ENCODE results near the gene ZNF543.
"Not testable (repeated sequence)": the region's sequence is repeated elsewhere in the genome, so short reads cannot be mapped to it uniquely, and the experiment has no call there.

Gene ZNF543

DNA sequence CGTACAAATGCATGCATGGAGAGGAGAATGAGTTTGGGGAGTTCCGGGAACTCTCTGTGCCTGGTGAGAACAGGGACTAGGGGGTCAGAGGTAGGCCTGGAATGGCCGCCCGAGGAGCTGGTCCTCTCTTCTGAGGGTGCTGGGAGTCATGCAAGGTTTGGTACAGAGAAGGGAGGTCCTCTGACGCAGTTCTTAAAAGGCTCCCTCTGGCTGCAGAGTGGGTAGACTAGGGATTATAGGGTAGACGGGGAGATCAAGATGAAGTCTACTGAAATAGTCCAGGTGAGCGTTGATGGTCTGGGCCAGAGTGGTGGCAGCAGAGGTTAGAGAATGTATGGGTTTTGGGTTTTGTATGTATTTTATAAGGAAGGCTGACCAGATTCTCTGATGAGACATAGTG is 31.6 kb downstream of the ZNF543 start:
- peaks cover 33 to 40% of the 10 kb centered on the region in 2 donors for H3K36me3 ChIP-seq (ENCODE audit: control insufficient read depth in 2 of 2, insufficient read depth in 2 of 2, low read length in 2 of 2)
- H3K4me1 ChIP-seq (ENCODE audit: control insufficient read depth, insufficient read depth, low read length) = peaks cover 24% of the 10 kb centered on the region
- peaks cover 12 to 17% of the 10 kb centered on the region in 2 donors for H3K9me3 ChIP-seq (ENCODE audit: control insufficient read depth in 2 of 2, low read length in 2 of 2)
- H3K9ac ChIP-seq (ENCODE audit: low read length in 2 of 2) = peak overlapping the region; percentile 92 to 98
- H3K27me3 ChIP-seq (ENCODE audit: control insufficient read depth in 1 of 2, insufficient read depth in 2 of 2, low read length in 2 of 2) = no peaks in the 10 kb centered on the region
- peak overlapping the region; percentile 96 to 100 for H3K4me3 ChIP-seq (ENCODE audit: low read length in 2 of 2)
- no peak overlapping the region for H3K27ac ChIP-seq (ENCODE audit: low read length)

DNA sequence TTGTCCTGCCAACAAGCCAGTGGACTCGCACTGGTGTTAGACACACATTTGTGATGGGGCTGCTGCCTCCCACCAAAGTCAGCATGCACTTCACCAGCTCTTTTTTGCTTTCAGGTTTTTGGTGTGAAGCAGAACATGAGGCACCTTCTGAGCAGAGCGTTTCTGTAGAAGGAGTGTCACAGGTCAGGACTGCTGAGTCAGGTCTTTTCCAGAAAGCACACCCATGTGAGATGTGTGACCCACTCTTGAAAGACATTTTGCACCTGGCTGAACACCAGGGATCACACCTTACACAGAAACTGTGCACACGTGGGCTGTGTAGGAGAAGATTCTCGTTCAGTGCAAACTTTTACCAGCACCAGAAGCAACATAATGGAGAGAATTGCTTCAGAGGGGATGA is 35.6 kb downstream of the ZNF543 start:
- H3K27ac ChIP-seq (ENCODE audit: low read length) = no peak overlapping the region
- no peaks in the 10 kb centered on the region for H3K27me3 ChIP-seq (ENCODE audit: control insufficient read depth in 1 of 2, insufficient read depth in 2 of 2, low read length in 2 of 2)
- peaks cover 50 to 62% of the 10 kb centered on the region in 2 donors for H3K36me3 ChIP-seq (ENCODE audit: control insufficient read depth in 2 of 2, insufficient read depth in 2 of 2, low read length in 2 of 2)
- H3K9me3 ChIP-seq (ENCODE audit: control insufficient read depth in 2 of 2, low read length in 2 of 2) = peaks cover 25 to 39% of the 10 kb centered on the region in 2 donors
- no peak overlapping the region for H3K4me3 ChIP-seq (ENCODE audit: low read length in 2 of 2)
- peaks cover 20% of the 10 kb centered on the region for H3K4me1 ChIP-seq (ENCODE audit: control insufficient read depth, insufficient read depth, low read length)
- H3K9ac ChIP-seq (ENCODE audit: low read length in 2 of 2) = no peak overlapping the region

DNA sequence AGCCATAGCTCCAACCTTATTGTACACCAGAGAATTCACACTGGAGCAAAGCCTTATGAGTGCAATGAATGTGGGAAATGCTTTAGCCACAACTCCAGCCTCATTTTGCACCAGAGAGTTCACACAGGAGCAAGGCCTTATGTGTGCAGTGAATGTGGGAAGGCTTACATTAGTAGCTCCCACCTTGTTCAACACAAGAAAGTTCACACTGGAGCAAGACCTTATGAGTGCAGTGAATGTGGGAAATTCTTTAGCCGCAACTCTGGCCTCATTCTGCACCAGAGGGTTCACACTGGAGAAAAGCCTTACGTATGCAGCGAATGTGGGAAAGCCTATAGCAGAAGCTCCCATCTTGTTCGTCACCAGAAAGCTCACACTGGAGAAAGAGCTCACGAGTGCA is 37.1 kb downstream of the ZNF543 start:
- Histone ChIP-seq H3K4me1 (ENCODE audit: control insufficient read depth, insufficient read depth, low read length) (peaks cover 10% of the 10 kb centered on the region), H3K36me3 (ENCODE audit: control insufficient read depth in 2 of 2, insufficient read depth in 2 of 2, low read length in 2 of 2) (peaks cover 50 to 62% of the 10 kb centered on the region in 2 donors), H3K9me3 (ENCODE audit: control insufficient read depth in 2 of 2, low read length in 2 of 2) (peaks cover 25 to 39% of the 10 kb centered on the region in 2 donors), H3K27me3 (ENCODE audit: control insufficient read depth in 1 of 2, insufficient read depth in 2 of 2, low read length in 2 of 2) (no peaks in the 10 kb centered on the region), H3K27ac (ENCODE audit: low read length) (no peak overlapping the region), H3K4me3 (ENCODE audit: low read length in 2 of 2) (no peak overlapping the region), H3K9ac (ENCODE audit: low read length in 2 of 2) (no peak overlapping the region)

DNA sequence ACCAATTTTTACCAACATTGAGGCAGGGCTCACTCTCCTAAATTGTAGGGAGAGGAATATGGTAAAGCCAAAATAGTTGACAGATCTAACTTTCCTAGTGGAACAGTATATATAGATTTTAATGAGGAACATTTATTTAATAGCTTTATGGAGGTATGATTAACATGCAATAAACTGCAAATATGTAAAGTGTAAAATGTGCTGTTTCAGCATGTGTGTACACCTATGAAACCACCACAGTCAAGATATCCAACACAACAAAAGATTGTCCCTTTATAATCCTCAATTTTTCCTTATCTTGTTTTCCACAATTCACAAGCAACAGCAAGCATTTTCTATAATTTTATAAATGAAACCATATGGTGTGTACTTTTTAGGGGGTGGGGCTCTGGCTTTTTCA is 39.0 kb downstream of the ZNF543 start:
- Histone ChIP-seq H3K9me3 (ENCODE audit: control insufficient read depth in 2 of 2, low read length in 2 of 2) (peaks cover 17 to 37% of the 10 kb centered on the region in 2 donors), H3K9ac (ENCODE audit: low read length in 2 of 2) (no peak overlapping the region), H3K36me3 (ENCODE audit: control insufficient read depth in 2 of 2, insufficient read depth in 2 of 2, low read length in 2 of 2) (peaks cover 43 to 48% of the 10 kb centered on the region in 2 donors), H3K4me3 (ENCODE audit: low read length in 2 of 2) (no peak overlapping the region), H3K27ac (ENCODE audit: low read length) (no peak overlapping the region), H3K27me3 (ENCODE audit: control insufficient read depth in 1 of 2, insufficient read depth in 2 of 2, low read length in 2 of 2) (no peaks in the 10 kb centered on the region), H3K4me1 (ENCODE audit: control insufficient read depth, insufficient read depth, low read length) (peaks cover 5% of the 10 kb centered on the region)

DNA sequence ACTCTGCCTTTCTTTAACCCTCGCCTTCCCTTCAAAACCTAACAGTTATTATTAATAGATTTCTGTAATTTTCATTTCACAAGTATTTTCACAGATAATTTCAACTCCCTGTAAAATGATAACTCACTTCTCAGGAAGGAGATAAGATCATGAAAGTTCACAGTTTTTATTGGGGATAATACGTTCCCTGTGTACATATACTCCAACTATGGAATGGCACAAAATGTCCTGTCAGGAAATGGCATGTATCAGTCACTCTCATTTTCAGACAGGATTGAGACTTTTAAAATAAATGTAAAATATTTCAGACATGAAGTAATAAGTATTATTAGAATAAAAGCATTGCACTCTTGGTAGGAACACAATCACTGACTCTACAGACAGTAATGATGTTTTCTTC is 42.1 kb downstream of the ZNF543 start:
- H3K9me3 ChIP-seq (ENCODE audit: control insufficient read depth in 2 of 2, low read length in 2 of 2) = peaks cover 13 to 16% of the 10 kb centered on the region in 2 donors
- H3K4me3 ChIP-seq (ENCODE audit: low read length in 2 of 2) = peak overlapping the region; percentile 85 to 88
- H3K27ac ChIP-seq (ENCODE audit: low read length) = peak overlapping the region; percentile 92
- peaks cover 9% of the 10 kb centered on the region for H3K4me1 ChIP-seq (ENCODE audit: control insufficient read depth, insufficient read depth, low read length)
- H3K27me3 ChIP-seq (ENCODE audit: control insufficient read depth in 1 of 2, insufficient read depth in 2 of 2, low read length in 2 of 2) = no peaks in the 10 kb centered on the region
- peak overlapping the region; percentile 77 to 88 for H3K9ac ChIP-seq (ENCODE audit: low read length in 2 of 2)
- peaks cover 11 to 16% of the 10 kb centered on the region in 2 donors for H3K36me3 ChIP-seq (ENCODE audit: control insufficient read depth in 2 of 2, insufficient read depth in 2 of 2, low read length in 2 of 2)

DNA sequence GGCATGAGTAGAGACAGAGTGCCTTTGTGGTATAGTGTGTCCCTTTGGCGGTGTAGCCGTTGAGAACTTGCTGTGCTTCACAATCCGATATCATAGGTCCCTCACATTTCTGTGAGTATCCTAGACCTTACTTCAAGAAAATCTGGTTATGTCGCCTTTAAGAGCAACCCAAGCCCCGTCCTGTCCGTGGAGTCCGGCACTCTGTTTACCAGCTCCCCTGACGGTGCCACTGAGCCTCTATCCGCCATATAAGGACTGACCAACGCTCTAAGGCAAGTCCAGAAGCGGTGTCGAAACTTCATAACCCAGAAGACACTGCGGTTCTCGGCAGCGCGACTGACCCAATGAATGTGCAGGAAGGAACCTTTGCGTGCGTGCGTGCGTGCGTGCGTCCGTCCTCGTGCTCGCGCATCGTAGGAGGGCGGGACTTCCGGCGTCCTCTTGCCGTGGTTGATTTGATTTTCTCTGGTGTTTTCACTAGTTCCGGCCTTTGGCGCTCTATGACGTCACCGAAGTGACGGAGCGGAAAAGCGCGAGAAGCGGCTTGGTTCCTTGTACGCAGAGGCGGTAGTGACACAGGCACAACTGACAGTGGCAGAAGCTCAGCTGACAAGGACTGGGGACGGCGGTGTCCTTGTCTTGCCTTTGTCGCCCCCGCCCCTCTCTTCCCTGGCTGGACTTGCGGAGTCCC is 42.9 kb downstream of the ZNF543 start, which contains the start of the genes TRAPPC2B and ZNF547:
Gene TRAPPC2B, plus strand, starts transcription at position 555 of the 691 bp plus-strand sequence. CDS start 1,283 bp downstream, outside the sequence.
Gene ZNF547, plus strand, starts transcription at position 555 of the 691 bp plus-strand sequence. CDS start 5,005 bp downstream, outside the sequence.
- peaks cover 8 to 9% of the 10 kb centered on the region in 2 donors for H3K9me3 ChIP-seq (ENCODE audit: control insufficient read depth in 2 of 2, low read length in 2 of 2)
- peaks cover 7 to 9% of the 10 kb centered on the region in 2 donors for H3K36me3 ChIP-seq (ENCODE audit: control insufficient read depth in 2 of 2, insufficient read depth in 2 of 2, low read length in 2 of 2)
- peak within 1 kb of the TSS; percentile 85 to 88 for H3K4me3 ChIP-seq (ENCODE audit: low read length in 2 of 2)
- no peaks in the 10 kb centered on the region for H3K27me3 ChIP-seq (ENCODE audit: control insufficient read depth in 1 of 2, insufficient read depth in 2 of 2, low read length in 2 of 2)
- peak within 1 kb of the TSS; percentile 77 to 88 for H3K9ac ChIP-seq (ENCODE audit: low read length in 2 of 2)
- peaks cover 9% of the 10 kb centered on the region for H3K4me1 ChIP-seq (ENCODE audit: control insufficient read depth, insufficient read depth, low read length)
- H3K27ac ChIP-seq (ENCODE audit: low read length) = peak within 1 kb of the TSS; percentile 92

DNA sequence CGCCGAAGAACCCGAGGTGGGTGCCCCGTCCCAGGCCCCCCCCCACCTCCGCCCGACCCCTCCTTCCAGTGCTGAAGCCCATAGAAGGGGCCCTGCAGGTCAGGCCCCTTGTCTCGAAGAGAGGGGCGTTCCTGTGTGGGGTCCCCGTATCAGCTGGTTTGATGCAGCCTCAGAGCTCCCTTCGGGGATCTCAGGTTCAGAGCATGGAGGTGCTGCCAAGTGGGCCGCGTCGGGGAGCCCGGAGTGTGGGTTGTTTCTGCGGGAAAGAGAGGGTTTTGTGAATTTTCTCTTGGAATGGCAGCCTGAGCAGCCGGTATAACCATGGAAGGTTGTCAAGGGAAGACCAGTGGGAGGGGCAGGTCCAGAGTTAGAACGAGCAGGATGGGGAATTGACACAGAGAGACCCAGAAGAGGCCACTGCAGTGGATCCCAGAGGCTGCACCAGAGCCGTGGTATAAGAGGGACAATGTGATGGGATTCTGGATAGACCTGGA is 43.5 kb downstream of the ZNF543 start:
- Histone ChIP-seq H3K9ac (ENCODE audit: low read length in 2 of 2) (peak overlapping the region; percentile 71 to 86), H3K36me3 (ENCODE audit: control insufficient read depth in 2 of 2, insufficient read depth in 2 of 2, low read length in 2 of 2) (peaks cover 2 to 5% of the 10 kb centered on the region in 2 donors), H3K4me1 (ENCODE audit: control insufficient read depth, insufficient read depth, low read length) (peaks cover 9% of the 10 kb centered on the region), H3K4me3 (ENCODE audit: low read length in 2 of 2) (peak overlapping the region; percentile 85 to 88), H3K9me3 (ENCODE audit: control insufficient read depth in 2 of 2, low read length in 2 of 2) (peaks cover 2 to 5% of the 10 kb centered on the region in 2 donors), H3K27ac (ENCODE audit: low read length) (peak overlapping the region; percentile 92), H3K27me3 (ENCODE audit: control insufficient read depth in 1 of 2, insufficient read depth in 2 of 2, low read length in 2 of 2) (no peaks in the 10 kb centered on the region)

DNA sequence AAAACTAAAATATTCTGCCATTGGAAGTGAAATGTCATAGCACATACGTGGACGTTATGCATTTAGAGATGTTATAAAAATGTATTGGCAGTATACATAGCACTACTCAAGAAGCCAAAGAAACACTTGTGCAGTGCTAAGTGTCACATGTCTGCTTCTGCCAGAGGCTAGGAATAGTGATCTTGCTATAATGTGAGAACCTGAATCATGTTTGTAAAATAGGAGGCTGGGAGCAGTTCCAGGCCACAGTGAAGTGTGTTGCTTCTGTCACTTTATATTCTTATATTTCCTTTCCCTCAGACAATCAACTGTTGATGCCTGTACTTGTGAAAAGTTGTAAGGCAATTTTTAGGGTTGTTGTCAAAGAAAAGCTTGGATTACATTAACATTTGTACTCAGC is 46.5 kb downstream of the ZNF543 start:
- Histone ChIP-seq H3K9ac (ENCODE audit: low read length in 2 of 2) (no peak overlapping the region), H3K27ac (ENCODE audit: low read length) (no peak overlapping the region), H3K4me1 (ENCODE audit: control insufficient read depth, insufficient read depth, low read length) (peaks cover 9% of the 10 kb centered on the region), H3K9me3 (ENCODE audit: control insufficient read depth in 2 of 2, low read length in 2 of 2) (no peaks in the 10 kb centered on the region), H3K4me3 (ENCODE audit: low read length in 2 of 2) (no peak overlapping the region), H3K27me3 (ENCODE audit: control insufficient read depth in 1 of 2, insufficient read depth in 2 of 2, low read length in 2 of 2) (no peaks in the 10 kb centered on the region), H3K36me3 (ENCODE audit: control insufficient read depth in 2 of 2, insufficient read depth in 2 of 2, low read length in 2 of 2) (peaks cover 2 to 5% of the 10 kb centered on the region in 2 donors)

DNA sequence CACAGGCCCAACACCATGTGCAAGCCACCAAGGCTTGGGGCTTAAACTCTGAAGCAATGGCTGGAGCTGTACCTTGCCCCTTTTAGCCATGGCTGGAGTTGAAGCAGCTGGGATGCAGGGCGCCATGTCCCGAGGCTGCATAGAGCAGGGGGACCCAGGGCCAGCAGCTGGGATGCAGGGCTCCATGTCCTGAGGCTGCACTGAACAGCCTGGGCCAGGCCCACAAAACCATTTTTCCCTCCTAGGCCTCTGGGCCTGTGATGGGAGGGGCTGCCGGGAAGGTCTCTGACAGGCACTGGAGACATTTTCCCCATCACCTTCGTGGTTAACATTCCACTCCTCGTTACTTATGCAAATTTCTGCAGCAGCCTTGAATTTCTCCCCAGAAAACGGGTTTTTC is 53.9 kb downstream of the ZNF543 start:
- Histone ChIP-seq H3K27ac (ENCODE audit: low read length) (no peak overlapping the region), H3K9ac (ENCODE audit: low read length in 2 of 2) (no peak overlapping the region), H3K4me1 (ENCODE audit: control insufficient read depth, insufficient read depth, low read length) (no peaks in the 10 kb centered on the region), H3K4me3 (ENCODE audit: low read length in 2 of 2) (no peak overlapping the region), H3K9me3 (ENCODE audit: control insufficient read depth in 2 of 2, low read length in 2 of 2) (peaks cover 12 to 24% of the 10 kb centered on the region in 2 donors), H3K36me3 (ENCODE audit: control insufficient read depth in 2 of 2, insufficient read depth in 2 of 2, low read length in 2 of 2) (peaks cover 40 to 41% of the 10 kb centered on the region in 2 donors), H3K27me3 (ENCODE audit: control insufficient read depth in 1 of 2, insufficient read depth in 2 of 2, low read length in 2 of 2) (no peaks in the 10 kb centered on the region)

DNA sequence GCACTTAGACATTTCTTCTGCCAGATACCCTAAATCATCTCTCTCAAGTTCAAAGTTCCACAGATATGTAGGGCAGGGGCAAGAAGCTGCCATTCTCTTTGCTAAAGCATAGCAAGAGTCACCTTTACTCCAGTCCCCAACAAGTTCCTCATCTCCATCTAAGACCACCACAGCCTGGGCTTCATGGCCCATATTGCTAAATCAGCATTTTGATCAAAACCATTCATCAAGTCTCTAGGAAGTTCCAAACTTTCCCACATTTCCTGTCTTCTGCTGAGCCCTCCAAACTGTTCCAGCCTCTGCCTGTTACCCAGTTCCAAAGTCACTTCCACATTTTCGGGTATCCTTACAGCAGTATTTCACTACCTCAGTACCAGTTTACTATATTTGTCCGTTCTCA is 54.4 kb downstream of the ZNF543 start:
- Histone ChIP-seq H3K9me3 (ENCODE audit: control insufficient read depth in 2 of 2, low read length in 2 of 2) (peaks cover 12 to 24% of the 10 kb centered on the region in 2 donors), H3K36me3 (ENCODE audit: control insufficient read depth in 2 of 2, insufficient read depth in 2 of 2, low read length in 2 of 2) (peaks cover 40 to 41% of the 10 kb centered on the region in 2 donors)
- H3K4me1 ChIP-seq (ENCODE audit: control insufficient read depth, insufficient read depth, low read length); H3K9ac ChIP-seq (ENCODE audit: low read length in 2 of 2); H3K27me3 ChIP-seq (ENCODE audit: control insufficient read depth in 1 of 2, insufficient read depth in 2 of 2, low read length in 2 of 2); H3K27ac ChIP-seq (ENCODE audit: low read length); H3K4me3 ChIP-seq (ENCODE audit: low read length in 2 of 2): not testable (repeated sequence)

DNA sequence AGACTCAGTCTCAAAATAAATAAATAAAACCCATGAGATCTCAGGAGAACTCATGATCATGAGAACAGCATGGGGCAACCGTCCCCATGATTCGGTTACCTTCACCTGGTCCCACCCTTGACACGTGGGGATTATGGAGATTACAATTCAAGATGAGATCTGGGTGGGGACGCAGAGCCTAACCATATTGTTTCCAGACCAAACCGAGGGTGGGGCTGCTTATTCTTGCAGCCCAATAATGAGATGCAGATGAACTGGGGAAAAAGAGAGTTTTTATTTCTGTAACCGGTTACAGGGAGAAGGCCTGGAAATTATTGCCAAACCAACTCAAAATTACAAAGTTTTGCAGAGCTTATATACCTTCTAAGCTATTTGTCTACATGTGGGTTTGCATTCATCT is 55.9 kb downstream of the ZNF543 start:
- no peak overlapping the region for H3K27ac ChIP-seq (ENCODE audit: low read length)
- H3K36me3 ChIP-seq (ENCODE audit: control insufficient read depth in 2 of 2, insufficient read depth in 2 of 2, low read length in 2 of 2) = peaks cover 40 to 41% of the 10 kb centered on the region in 2 donors
- H3K4me1 ChIP-seq (ENCODE audit: control insufficient read depth, insufficient read depth, low read length) = peaks cover 6% of the 10 kb centered on the region
- peaks cover 12 to 24% of the 10 kb centered on the region in 2 donors for H3K9me3 ChIP-seq (ENCODE audit: control insufficient read depth in 2 of 2, low read length in 2 of 2)
- H3K9ac ChIP-seq (ENCODE audit: low read length in 2 of 2) = no peak overlapping the region
- H3K4me3 ChIP-seq (ENCODE audit: low read length in 2 of 2) = no peak overlapping the region
- no peaks in the 10 kb centered on the region for H3K27me3 ChIP-seq (ENCODE audit: control insufficient read depth in 1 of 2, insufficient read depth in 2 of 2, low read length in 2 of 2)

All from stomach smooth muscle (tissue), 2 donors.